ENCODE data around the gene ANKRD37.

Gene ANKRD37

GRCh38 chr4:185390941-185391340 is 5.7 kb upstream of the ANKRD37 start:
- DNase-seq (ENCODE audit: insufficient read length, low spot score) (no peak), FAIRE-seq (no peak)
- TF ChIP-seq PAX5 (IDR thresholded peaks at IDR 0.05; ENCODE audit: insufficient read depth, low read length, severe bottlenecking) (no peak), TAF1 (IDR thresholded peaks at IDR 0.05; ENCODE audit: low read depth, low read length) (no peak), SPI1 (IDR thresholded peaks at IDR 0.05; ENCODE audit: low read depth, low read length) (no peak), POLR2AphosphoS5 (IDR thresholded peaks at IDR 0.05; ENCODE audit: low read depth, low read length) (0 out of 2 replicates have a peak, but pooled peaks have one; percentile 45), POU2F2 (IDR thresholded peaks at IDR 0.05; ENCODE audit: low read depth, low read length) (no peak), POLR2A (IDR thresholded peaks at IDR 0.05; ENCODE audit: low read depth, low read length) (peak; percentile 51; the same call in 1 of the 2 replicates)

- no peak for TF ChIP-seq POLR2A (IDR thresholded peaks at IDR 0.05; ENCODE audit: low read depth, low read length)
- TF ChIP-seq SPI1 (IDR thresholded peaks at IDR 0.05; ENCODE audit: low read depth, low read length), result no peak
- no peak for TF ChIP-seq POU2F2 (IDR thresholded peaks at IDR 0.05; ENCODE audit: low read depth, low read length)
- TF ChIP-seq POLR2AphosphoS5 (IDR thresholded peaks at IDR 0.05; ENCODE audit: low read depth, low read length), result no peak
- no peak for TF ChIP-seq TAF1 (IDR thresholded peaks at IDR 0.05; ENCODE audit: low read depth, low read length)
- no peak for TF ChIP-seq PAX5 (IDR thresholded peaks at IDR 0.05; ENCODE audit: insufficient read depth, low read length, severe bottlenecking)
- DNase-seq (ENCODE audit: insufficient read length, low spot score) (no peak), FAIRE-seq (no peak)
Observed at GRCh38 chr4:185392156-185392555, 4.5 kb upstream of the ANKRD37 start.

GRCh38 chr4:185394568-185395237 is 1.9 kb upstream of the ANKRD37 start:
- TF ChIP-seq SPI1 (IDR thresholded peaks at IDR 0.05; ENCODE audit: low read depth, low read length) (no peak), POLR2AphosphoS5 (IDR thresholded peaks at IDR 0.05; ENCODE audit: low read depth, low read length) (no peak), TAF1 (IDR thresholded peaks at IDR 0.05; ENCODE audit: low read depth, low read length) (no peak), PAX5 (IDR thresholded peaks at IDR 0.05; ENCODE audit: insufficient read depth, low read length, severe bottlenecking) (no peak), POU2F2 (IDR thresholded peaks at IDR 0.05; ENCODE audit: low read depth, low read length) (no peak), POLR2A (IDR thresholded peaks at IDR 0.05; ENCODE audit: low read depth, low read length) (no peak)
- FAIRE-seq (no peak), DNase-seq (ENCODE audit: insufficient read length, low spot score) (no peak)

- TF ChIP-seq POU2F2 (IDR thresholded peaks at IDR 0.05; ENCODE audit: low read depth, low read length) (no peak), POLR2AphosphoS5 (IDR thresholded peaks at IDR 0.05; ENCODE audit: low read depth, low read length) (0 out of 2 replicates have a peak, but pooled peaks have one; percentile 9)
- DNase-seq (ENCODE audit: insufficient read length, low spot score) (no peak), FAIRE-seq (peak; percentile 58)
Observed at GRCh38 chr4:185395238-185395955, 1.2 kb upstream of the ANKRD37 start, which contains the start of gene LRP2BP. TSS of gene LRP2BP (minus strand) at chr4:185395924. CDS start at chr4:185378186, 17,738 bp downstream.

- FAIRE-seq (peak; percentile 97), DNase-seq (ENCODE audit: insufficient read length, low spot score) (peak; percentile 91)
- TF ChIP-seq SPI1 (IDR thresholded peaks at IDR 0.05; ENCODE audit: low read depth, low read length) (no peak), TAF1 (IDR thresholded peaks at IDR 0.05; ENCODE audit: low read depth, low read length) (peak; percentile 10; the same call in 1 of the 2 replicates), POLR2AphosphoS5 (IDR thresholded peaks at IDR 0.05; ENCODE audit: low read depth, low read length) (peak; percentile 81; the same call in 1 of the 2 replicates), POLR2A (IDR thresholded peaks at IDR 0.05; ENCODE audit: low read depth, low read length) (peak; percentile 67; the same call in 1 of the 2 replicates), POU2F2 (IDR thresholded peaks at IDR 0.05; ENCODE audit: low read depth, low read length) (0 out of 2 replicates have a peak, but pooled peaks have one; percentile 17), PAX5 (IDR thresholded peaks at IDR 0.05; ENCODE audit: insufficient read depth, low read length, severe bottlenecking) (no peak)
Observed at GRCh38 chr4:185395956-185396723, 501 bp upstream of the ANKRD37 start.

- TF ChIP-seq TAF1 (IDR thresholded peaks at IDR 0.05; ENCODE audit: low read depth, low read length) (no peak), PAX5 (IDR thresholded peaks at IDR 0.05; ENCODE audit: insufficient read depth, low read length, severe bottlenecking) (no peak), POLR2A (IDR thresholded peaks at IDR 0.05; ENCODE audit: low read depth, low read length) (no peak), SPI1 (IDR thresholded peaks at IDR 0.05; ENCODE audit: low read depth, low read length) (peak; percentile 73), POLR2AphosphoS5 (IDR thresholded peaks at IDR 0.05; ENCODE audit: low read depth, low read length) (no peak), POU2F2 (IDR thresholded peaks at IDR 0.05; ENCODE audit: low read depth, low read length) (no peak)
- FAIRE-seq, result no peak
- DNase-seq (ENCODE audit: insufficient read length, low spot score), result no peak
Observed at GRCh38 chr4:185398618-185399017, 2.0 kb downstream of the ANKRD37 start.

DNA sequence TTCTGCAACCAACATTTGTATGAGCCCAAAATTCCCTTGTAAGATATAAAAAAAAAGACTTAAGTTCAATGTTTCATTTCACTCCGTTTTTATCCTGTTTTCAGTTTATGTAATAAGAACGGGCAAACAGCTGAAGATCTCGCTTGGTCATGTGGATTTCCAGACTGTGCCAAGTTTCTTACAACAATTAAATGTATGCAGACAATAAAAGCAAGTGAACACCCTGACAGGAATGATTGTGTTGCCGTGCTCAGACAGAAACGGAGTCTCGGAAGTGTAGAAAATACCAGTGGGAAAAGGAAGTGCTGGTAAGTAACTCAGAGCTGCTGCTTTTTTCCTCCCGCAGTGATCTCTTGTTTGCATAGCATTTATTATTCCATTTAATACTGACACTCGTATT is 2.8 kb downstream of the ANKRD37 start:
- DNase-seq (ENCODE audit: insufficient read length, low spot score) (no peak), FAIRE-seq (no peak)
- no peak for TF ChIP-seq POU2F2 (IDR thresholded peaks at IDR 0.05; ENCODE audit: low read depth, low read length)

DNA sequence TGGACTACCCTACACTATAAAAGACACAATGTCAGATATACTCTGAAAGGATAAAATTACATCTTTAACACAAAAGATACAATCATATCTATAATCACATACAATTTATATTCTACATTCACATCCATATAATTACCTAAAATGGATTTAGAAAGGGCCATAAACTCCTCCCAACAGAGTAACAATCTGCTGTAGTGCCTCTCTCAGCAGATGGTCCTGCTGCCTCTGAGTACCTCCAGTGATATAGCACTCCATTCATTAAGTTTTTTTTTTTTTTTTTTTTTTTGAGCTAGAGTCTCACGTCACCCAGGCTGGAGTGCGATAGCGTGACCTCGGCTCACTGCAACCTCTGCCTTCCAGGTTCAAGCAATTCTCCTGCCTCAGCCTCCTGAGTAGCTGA is 7.4 kb downstream of the ANKRD37 start:
- no peak for FAIRE-seq
- no peak for DNase-seq (ENCODE audit: insufficient read length, low spot score)
- no peak for TF ChIP-seq TAF1 (IDR thresholded peaks at IDR 0.05; ENCODE audit: low read depth, low read length)
- TF ChIP-seq POLR2A (IDR thresholded peaks at IDR 0.05; ENCODE audit: low read depth, low read length), result no peak

DNA sequence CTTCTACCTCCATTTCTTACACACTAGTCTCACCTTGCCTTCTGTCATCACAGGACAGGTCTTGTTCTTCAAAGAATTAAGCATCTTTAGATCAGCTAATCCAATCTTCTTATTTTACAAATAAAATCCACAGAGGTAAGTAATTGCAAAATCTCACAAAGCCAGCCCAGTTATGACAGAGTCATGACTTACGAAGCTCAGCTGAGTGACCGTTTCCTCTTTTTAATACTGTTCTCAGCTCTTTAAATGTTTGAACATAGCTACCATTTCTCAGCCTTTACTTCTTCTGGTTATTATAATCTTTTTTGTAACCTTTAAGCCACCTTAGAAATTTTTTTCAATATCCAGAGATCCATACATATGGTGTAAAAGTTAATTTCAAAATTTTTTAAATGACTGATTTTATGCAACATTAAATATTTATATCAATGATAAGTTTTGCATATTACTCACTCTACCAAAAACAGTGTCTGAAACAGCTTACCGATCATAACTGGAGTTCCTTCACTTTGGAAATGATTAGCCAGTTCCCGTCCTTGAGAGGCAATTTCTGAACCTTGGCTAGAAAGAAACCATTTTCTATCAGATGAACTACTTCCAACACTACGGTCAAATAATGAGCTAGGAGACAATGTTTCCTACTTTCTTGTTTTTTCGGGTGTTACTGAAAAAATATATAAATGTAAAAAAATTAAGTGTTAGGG is 8.8 kb downstream of the ANKRD37 start:
- DNase-seq (ENCODE audit: insufficient read length, low spot score), result no peak
- FAIRE-seq, result peak; percentile 23
- TF ChIP-seq SPI1 (IDR thresholded peaks at IDR 0.05; ENCODE audit: low read depth, low read length) (peak; percentile 95), POLR2A (IDR thresholded peaks at IDR 0.05; ENCODE audit: low read depth, low read length) (no peak)
